Ammon's horn (tissue), 1 donor: ENCODE results near the gene LRP10.
"Not testable (repeated sequence)": the region's sequence is repeated elsewhere in the genome, so short reads cannot be mapped to it uniquely, and the experiment has no call there.

Experiments
- DNase-seq: peaks from one replicate; pipeline ENCODE4 v3.0.0-alpha.2; 2016; ENCODE audit warnings: low spot score

LRP10 gene

DNA sequence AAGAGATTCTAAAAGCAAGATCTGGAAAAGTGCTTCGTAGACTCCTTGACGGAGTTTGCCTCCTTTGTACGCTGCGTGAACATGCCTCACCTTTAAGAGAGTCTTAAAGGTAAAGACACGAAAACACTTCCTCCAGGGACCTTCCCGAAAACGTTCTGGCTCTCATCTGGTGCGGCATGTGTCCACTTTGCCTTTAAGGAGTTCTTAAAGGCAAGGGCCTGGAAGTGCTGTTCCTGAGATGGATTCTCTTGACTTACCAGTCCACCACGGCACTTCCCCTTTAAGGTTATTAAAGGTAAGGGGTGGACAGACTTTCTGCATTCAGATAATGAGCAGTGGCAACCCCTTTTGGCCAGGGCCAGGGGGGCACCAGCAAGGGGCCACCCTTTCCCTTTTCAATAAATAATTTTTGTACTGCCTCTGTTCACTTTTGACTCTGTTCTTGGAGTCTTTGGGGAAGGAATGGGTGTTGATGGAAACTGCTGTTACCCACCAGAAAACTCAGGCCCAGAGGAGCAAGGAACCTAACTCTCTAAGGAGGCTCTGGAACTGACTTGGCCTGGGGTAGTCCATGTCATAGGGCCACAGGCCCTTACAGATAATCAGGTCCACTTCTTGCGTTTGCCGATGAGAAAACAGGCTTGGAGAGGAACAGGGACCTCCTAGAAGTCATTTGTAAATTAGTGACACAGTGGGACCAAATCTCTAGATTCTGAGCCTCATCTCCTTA, 15.9 kb downstream of the LRP10 start:
- no peak for DNase-seq

DNA sequence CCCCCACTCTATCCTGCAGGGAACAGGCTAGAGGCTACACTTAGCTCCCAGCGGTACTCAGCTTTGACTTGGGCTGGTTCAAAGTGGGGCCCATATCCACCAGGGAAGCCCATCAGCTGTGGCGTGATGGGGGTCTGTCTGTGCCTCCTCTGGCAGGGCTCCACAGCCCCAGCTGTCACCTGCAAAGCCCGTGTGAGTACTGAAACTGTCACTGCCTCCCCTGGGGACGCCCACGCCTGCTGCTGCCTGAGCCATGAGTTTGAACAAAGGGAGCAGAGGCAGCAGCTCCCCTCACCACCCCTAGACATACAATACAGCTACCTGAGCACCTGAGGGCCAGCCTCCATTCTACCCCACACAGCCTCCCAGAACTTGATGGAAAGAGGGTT, 16.4 kb downstream of the LRP10 start:
- no peak for DNase-seq

GRCh38 chr14:22888662-22889061, 17.1 kb downstream of the LRP10 start:
- DNase-seq = no peak

DNA sequence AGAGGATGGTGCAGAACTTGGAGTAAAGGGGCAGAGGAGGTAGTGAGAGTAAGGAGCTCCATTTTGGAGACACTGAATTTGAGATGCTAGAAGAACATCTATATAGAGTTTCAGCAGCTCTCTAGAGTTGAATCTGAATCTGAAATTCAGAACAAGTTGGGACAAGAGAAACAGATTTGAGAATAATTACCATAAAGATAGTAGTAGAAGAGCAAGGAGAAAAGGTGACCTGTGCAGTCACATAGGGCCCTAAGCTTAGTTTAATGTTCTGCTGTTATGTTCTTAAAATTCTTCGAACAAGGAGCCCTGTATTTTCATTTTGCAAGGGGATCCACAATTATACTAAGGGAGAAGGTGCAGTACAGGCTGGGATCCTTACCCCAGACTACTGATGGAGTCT, 18.9 kb downstream of the LRP10 start:
- no peak for DNase-seq

GRCh38 chr14:22892488-22892887, 20.9 kb downstream of the LRP10 start:
- peak; percentile 37 for DNase-seq

GRCh38 chr14:22893706-22894105, 22.2 kb downstream of the LRP10 start:
- no peak for DNase-seq

DNA sequence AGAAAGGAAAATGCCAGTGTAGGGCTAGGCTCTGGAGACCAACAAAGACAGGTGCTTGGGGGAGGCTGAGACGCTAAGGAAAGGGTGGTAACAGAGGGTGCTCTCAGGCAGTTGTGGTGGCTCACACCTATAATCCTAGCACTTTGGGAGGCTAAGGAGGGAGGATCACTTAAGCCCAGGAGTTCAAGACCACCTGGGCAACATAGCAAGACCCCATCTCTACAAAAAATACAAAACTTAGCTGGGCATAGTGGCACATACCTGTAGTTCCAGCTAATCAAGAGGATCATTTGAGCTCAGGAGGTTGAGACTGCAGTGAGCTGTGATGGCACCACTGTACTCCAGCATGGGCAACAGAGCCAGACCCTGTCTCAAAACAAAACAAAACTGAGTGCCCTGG, 23.9 kb downstream of the LRP10 start:
- no peak for DNase-seq

DNA sequence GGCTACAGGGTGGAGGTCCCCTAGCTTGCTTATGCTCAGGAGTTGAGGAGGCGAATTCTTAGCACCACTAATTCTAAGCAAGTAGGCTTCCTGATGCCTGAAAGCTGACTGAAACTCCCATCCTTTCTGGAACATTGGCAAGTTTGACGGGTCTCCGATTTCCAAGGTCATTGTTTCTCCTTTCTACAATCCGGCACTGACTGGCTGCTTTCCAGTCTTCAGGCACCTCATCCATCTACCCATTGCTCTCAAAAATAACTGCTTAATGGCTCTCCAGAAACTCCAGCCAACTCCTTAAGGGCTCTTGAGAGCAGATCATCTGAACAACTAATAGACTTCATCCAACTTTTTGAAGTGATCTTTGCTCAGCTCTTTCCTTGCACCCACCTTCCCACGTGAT, 24.8 kb downstream of the LRP10 start:
- no peak for DNase-seq

DNA sequence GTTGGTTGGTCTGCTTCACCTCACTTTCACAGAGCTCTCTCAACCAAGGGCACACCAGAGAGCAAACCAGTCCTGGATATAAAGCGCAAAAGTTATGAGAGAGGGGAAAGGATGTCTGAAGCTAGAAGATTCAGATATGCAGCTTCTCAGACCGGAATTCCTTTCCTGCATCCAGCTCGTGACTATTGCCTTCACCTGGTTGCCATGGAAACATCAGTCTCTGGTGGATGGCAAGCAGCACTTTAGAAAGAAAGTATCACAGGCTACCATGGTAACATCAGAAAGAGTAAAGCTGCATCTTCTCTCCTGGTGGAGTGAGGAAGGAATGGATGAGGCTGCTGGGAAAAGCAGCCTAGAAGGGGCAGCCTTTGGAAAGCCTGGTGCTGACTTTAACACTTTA, 25.2 kb downstream of the LRP10 start:
- no peak for DNase-seq

- DNase-seq = no peak
These were observed 25.8 kb downstream of the LRP10 start for GRCh38 chr14:22897357-22897756.

GRCh38 chr14:22898302-22899090, 27.0 kb downstream of the LRP10 start:
- DNase-seq = no peak

- peak; percentile 69 for DNase-seq
These were observed 28.7 kb downstream of the LRP10 start for GRCh38 chr14:22900081-22900799.

- DNase-seq = no peak
These were observed 30.3 kb downstream of the LRP10 start for GRCh38 chr14:22901799-22902198.

- DNase-seq = no peak
These were observed 32.2 kb downstream of the LRP10 start for GRCh38 chr14:22903742-22904087.

GRCh38 chr14:22905627-22906026, 34.1 kb downstream of the LRP10 start:
- no peak for DNase-seq

- no peak for DNase-seq
These were observed 34.5 kb downstream of the LRP10 start for GRCh38 chr14:22906073-22906472.

GRCh38 chr14:22907429-22907828, 35.9 kb downstream of the LRP10 start:
- DNase-seq = no peak

DNA sequence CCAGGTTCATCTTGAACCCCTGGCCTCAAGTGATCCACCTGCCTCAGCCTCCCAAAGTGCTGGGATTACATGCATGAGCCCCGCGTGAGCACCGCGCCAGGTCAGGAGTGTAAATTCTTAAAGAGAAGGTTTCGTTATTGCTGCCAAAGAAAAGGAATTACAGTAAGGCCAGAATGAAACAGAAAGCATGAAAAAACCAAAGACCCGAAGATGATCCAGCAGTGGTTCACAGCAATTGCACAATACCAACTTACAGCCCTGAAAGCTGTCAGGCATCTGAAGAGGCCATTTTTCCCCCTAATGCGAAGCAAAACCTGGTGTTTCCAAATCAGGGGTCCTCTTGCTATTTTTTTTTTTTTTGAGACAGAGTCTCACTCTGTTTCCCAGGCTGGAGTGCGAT, 37.1 kb downstream of the LRP10 start:
- no peak for DNase-seq

DNA sequence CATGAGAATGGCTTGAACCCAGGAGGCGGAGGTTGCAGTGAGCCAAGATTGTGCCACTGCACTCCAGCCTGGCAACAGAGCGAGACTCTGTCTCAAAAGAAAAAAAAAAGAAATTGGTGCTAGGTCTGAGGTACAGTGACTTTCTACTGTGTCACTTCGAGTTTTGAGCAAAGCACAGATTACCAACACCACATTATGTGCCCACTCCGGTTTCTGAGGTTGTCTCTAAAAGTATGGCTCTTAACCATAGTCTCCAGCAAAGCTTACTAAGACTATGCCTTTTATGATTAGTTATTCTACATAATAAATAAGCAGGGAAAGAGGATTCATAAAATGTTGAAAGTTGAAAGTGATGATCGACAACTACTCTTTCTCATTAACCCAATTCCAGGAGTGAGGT, 39.4 kb downstream of the LRP10 start:
- DNase-seq = no peak

- DNase-seq = not testable (repeated sequence)
These were observed 43.3 kb downstream of the LRP10 start for GRCh38 chr14:22914836-22915235.

DNA sequence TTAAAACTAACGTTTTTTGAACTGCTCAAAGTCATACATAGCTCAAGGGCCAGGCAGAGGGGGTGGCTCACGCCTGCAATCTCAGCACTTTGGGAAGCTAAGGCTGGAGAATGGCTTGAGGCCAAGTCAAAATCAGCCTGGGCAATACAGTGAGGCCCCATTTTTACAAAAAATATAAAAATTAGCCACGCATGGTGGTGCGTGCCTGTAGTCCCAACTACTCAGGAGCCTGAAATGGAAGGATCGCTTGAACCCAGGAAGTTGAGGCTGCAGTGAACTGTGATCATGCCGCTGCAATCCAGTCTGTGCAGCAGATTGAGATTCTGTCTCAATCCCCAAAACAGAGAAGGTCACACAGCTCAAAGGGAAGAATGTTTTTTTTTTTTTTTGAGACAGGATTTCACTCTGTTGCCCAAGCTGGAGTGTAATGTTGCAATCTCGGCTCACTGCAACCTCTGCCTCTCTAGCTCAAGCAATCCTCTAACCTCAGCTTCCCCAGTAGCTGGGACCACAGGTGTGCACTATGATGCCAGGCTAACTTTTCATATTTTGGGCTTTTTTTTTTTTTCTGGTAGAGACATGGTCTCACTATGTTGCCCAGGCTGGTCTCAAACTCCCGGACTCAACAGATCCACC, 44.5 kb downstream of the LRP10 start:
- no peak for DNase-seq

DNA sequence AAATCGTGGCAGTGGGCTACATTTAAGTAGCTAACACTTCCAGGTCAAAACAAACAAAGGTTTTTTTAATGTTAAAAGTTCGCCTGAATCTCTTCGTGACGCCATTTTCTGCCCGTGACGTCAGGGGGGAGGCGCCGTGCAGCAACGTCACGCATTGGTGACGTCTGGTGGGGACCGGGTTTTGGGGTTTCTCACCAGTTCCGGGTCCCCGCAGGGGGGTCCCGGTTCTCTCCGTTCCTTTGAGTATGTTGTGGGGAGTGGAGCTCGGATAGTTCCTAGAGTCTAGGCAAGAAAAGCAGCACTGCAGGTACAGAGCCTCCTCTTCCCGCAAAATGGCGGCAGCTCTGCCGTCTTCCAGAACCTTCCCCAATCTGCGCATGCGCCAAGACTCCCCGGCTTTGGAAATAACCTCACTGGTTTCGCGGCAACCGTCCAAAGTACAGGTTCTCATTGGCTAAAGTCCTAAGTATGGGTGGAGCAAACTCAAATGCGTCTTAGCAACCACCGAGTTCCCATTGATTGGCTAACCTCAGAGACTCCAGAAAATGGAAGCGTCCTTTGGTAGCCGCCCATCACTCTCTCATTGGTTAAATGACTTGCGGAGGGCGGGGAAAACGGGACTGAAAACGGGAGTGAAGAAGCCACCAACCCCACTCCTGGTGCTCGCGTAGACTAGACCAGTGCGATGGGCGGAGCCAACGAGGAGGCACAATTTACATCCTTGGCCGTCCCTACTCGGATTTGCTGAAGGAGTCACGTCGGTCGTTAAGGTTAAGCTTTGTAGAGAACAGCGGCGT, 47.5 kb downstream of the LRP10 start, which contains the start of gene RBM23:
RBM23 (minus strand) TSS at position 346 of the 797 bp plus-strand sequence.
- DNase-seq = peak; percentile 99
